K562 (cell line): Measurements from ENCODE around the gene DISP1. TPM values are rescaled to one million over a fixed set of nuclear protein-coding genes. Genes with fewer than 3 reads are reported as not detected.
A peak's percentile ranks its signal among the peaks of the same experiment; 100 is the strongest.

Experiments
- ATAC-seq: fragments of 200-7000 bp; cut with Tn5 transposase; 3 replicates; pipeline ENCODE4 v1.9.1; 2020; ENCODE audit warnings: moderate library complexity
- BruUV-seq: library from RNA; stranded (reverse); fragments of 400-500 nt; replicated peaks from 2 replicates; lab custom pipeline; 2021; lab: Mats Ljungman, UMichigan
- CTCF ChIA-PET: fragments of 300-600 bp; formaldehyde crosslinking; extraction: SDS; loops from one replicate; lab custom pipeline; 2021; ENCODE audit warnings: low intra/inter-chr PET ratio; lab: Yijun Ruan, JAX
- POLR2A ChIA-PET: fragments of 300-600, 350-650 bp; sonication (Branson Sonifier 250); formaldehyde crosslinking; extraction: SDS; loops from one replicate; lab custom pipeline; 2021; ENCODE audit warnings: antibody characterized with exemption, inconsistent platforms; lab: Yijun Ruan, JAX
- DNase-seq, 4 experiments: peaks; one replicate each; pipeline versions ENCODE4 v3.0.0 to v3.0.0-alpha.2; 2011 to 2018; ENCODE audit warnings: low spot score in 3 of 4, mixed read lengths in 3 of 4; ENCODE audit errors: extremely low read depth in 1 of 4
- FAIRE-seq: peaks from 2 replicates; lab custom pipeline; 2011; peaks lifted over from hg19 to GRCh38; lab: Jason Lieb, UNC
- H2AFZ ChIP-seq: 2 replicates; pipeline ENCODE4 v1.6.0; 2011; ENCODE audit warnings: low read depth, low read length, control low read depth, inconsistent platforms
- H3K27ac ChIP-seq: fragments of 200-600 bp; 3 replicates; pipeline ENCODE4 v1.8.0; 2011; ENCODE audit warnings: low read depth, mild to moderate bottlenecking, control low read depth, inconsistent platforms, low read length, moderate library complexity, mixed read lengths; ENCODE audit errors: extremely low read depth
- H3K27me3 ChIP-seq, 2 experiments: fragments of 300-600 bp in 1 of 2; 2 replicates in 1 of 2; 3 replicates in 1 of 2; pipeline versions ENCODE4 v1.6.0 to v1.8.0; 2011; ENCODE audit warnings: inconsistent platforms in 2 of 2, low read length in 2 of 2, mild to moderate bottlenecking in 1 of 2, mixed read lengths in 1 of 2, moderate library complexity in 1 of 2; ENCODE audit not compliant: control insufficient read depth in 2 of 2, insufficient read depth in 2 of 2
- H3K36me3 ChIP-seq: fragments of 300-600 bp; 3 replicates; pipeline ENCODE4 v1.8.0; 2011; ENCODE audit warnings: mild to moderate bottlenecking, low read length, inconsistent platforms; ENCODE audit not compliant: control insufficient read depth, insufficient read depth
- H3K4me1 ChIP-seq, 2 experiments: fragments of 200-600 bp in 1 of 2; replicated peaks in 1 of 2; 2 replicates in 1 of 2; 3 replicates in 1 of 2; pipeline versions ENCODE4 v1.5.1 to v1.8.0; 2011; ENCODE audit warnings: inconsistent platforms in 2 of 2, low read length in 2 of 2, mild to moderate bottlenecking in 1 of 2, mixed read lengths in 1 of 2, moderate library complexity in 1 of 2; ENCODE audit not compliant: control insufficient read depth in 2 of 2, insufficient read depth in 2 of 2
- H3K4me2 ChIP-seq: 2 replicates; pipeline ENCODE4 v1.6.1; 2011; ENCODE audit warnings: low read length, control low read depth, inconsistent platforms, mixed read lengths; ENCODE audit not compliant: insufficient read depth
- H3K4me3 ChIP-seq: fragments of 200-600 bp; sonication (generic), shearing (Covaris generic); 2 replicates; pipeline ENCODE4 v1.5.1; 2016; ENCODE audit warnings: control low read depth, inconsistent platforms
- H3K79me2 ChIP-seq: fragments of 200-600 bp; 3 replicates; pipeline ENCODE4 v1.8.0; 2011; ENCODE audit warnings: low read length, inconsistent platforms; ENCODE audit not compliant: control insufficient read depth, insufficient read depth
- H3K9ac ChIP-seq, 2 experiments: 2 replicates each; pipeline versions ENCODE4 v1.6.0 to v1.6.1; 2011; ENCODE audit warnings: low read depth in 2 of 2, low read length in 2 of 2, control low read depth in 1 of 2, inconsistent platforms in 1 of 2, mild to moderate bottlenecking in 1 of 2, mixed read lengths in 1 of 2; ENCODE audit not compliant: insufficient read depth in 1 of 2
- H3K9me1 ChIP-seq: one replicate; pipeline ENCODE4 v1.6.0; 2011; ENCODE audit warnings: inconsistent platforms, mild to moderate bottlenecking, low read length, moderate library complexity; ENCODE audit not compliant: control insufficient read depth, insufficient read depth
- H3K9me3 ChIP-seq: replicated peaks from 2 replicates; pipeline ENCODE4 v1.5.1; 2011; ENCODE audit warnings: low read depth, low read length, inconsistent platforms; ENCODE audit not compliant: control insufficient read depth, insufficient read depth
- H4K20me1 ChIP-seq: replicated peaks from 2 replicates; pipeline ENCODE4 v1.6.1; 2011; ENCODE audit warnings: low read length, inconsistent platforms, mixed read lengths; ENCODE audit not compliant: control insufficient read depth, insufficient read depth
- FOSL1 ChIP-seq: fragments of 200-800 bp; sonication (Bioruptor generic); conservative IDR thresholded peaks from 2 replicates; pipeline ENCODE4 v1.6.1; 2016; ENCODE audit warnings: missing genetic modification characterization, missing compliant biosample characterization
- FOXK2 ChIP-seq, 2 experiments: fragments of 450-650 bp; IDR thresholded peaks in 1 of 2; conservative IDR thresholded peaks in 1 of 2; 2 replicates each; pipeline ENCODE4 v1.6.1; 2016; ENCODE audit warnings: low read depth in 2 of 2, mild to moderate bottlenecking in 1 of 2
- GATAD2B ChIP-seq: fragments of 450-650 bp; IDR thresholded peaks from 2 replicates; pipeline ENCODE4 v1.6.1; 2017; ENCODE audit warnings: mild to moderate bottlenecking, borderline replicate concordance
- MCM5 ChIP-seq: fragments of 450-650 bp; IDR thresholded peaks from 2 replicates; pipeline ENCODE4 v1.6.1; 2016; ENCODE audit warnings: low read depth
- NFXL1 ChIP-seq: fragments of 450-650 bp; formaldehyde crosslinking; IDR thresholded peaks from 2 replicates; pipeline ENCODE4 v1.4.0; 2021; ENCODE audit warnings: mild to moderate bottlenecking
- NFYB ChIP-seq: IDR thresholded peaks from 2 replicates; pipeline ENCODE4 v1.6.1; 2011; ENCODE audit warnings: mild to moderate bottlenecking, moderate library complexity; ENCODE audit not compliant: insufficient read length; ENCODE audit errors: extremely low read depth
- PHTF2 ChIP-seq: fragments of 250-450 bp; sonication (Bioruptor Pico); IDR thresholded peaks from 2 replicates; pipeline ENCODE4 v1.5.0; 2021; ENCODE audit warnings: mild to moderate bottlenecking
- SUPT5H ChIP-seq: fragments of 450-650 bp; IDR thresholded peaks from 2 replicates; pipeline ENCODE4 v1.6.1; 2016
- ZNF274 ChIP-seq: IDR thresholded peaks from 2 replicates; pipeline ENCODE4 v1.6.1; 2011; ENCODE audit warnings: low read depth, mild to moderate bottlenecking, low read length, moderate library complexity, borderline replicate concordance
- ZNF316 ChIP-seq: fragments of 450-650 bp; IDR thresholded peaks from 2 replicates; pipeline ENCODE4 v1.6.1; 2016
- ZNF41 ChIP-seq: fragments of 250-450 bp; sonication (Bioruptor Pico); conservative IDR thresholded peaks from 2 replicates; pipeline ENCODE4 v1.4.0; 2020; ENCODE audit warnings: mild to moderate bottlenecking
- WGBS: fragments of 100-300 bp; shearing (Covaris generic); methylation state at CpG from one replicate; pipeline ENCODE4 v1.1.6; 2016; ENCODE audit warnings: low coverage, mixed read lengths; ENCODE audit not compliant: insufficient coverage; ENCODE audit errors: missing lambda C conversion rate; 5-methylcytosine and 5-hydroxymethylcytosine counted together
- in situ Hi-C: fragments of 300-500 bp; cut with MboI; formaldehyde crosslinking; loops from 4 replicates; pipeline ENCODE4 v1.15.0; 2018; ENCODE audit warnings: inconsistent platforms, mixed read lengths
- intact Hi-C: fragments of 100-400 bp; cut with micrococcal nuclease; formaldehyde crosslinking; loops from 2 replicates; pipeline ENCODE4 v1.14.2; 2022
- polyA plus RNA-seq, 8 experiments: library from polyadenylated mRNA; depleted of rRNA in 4 of 8; stranded (reverse) in 5 of 8; unstranded in 3 of 8; fragments of >200 nt; fragmentation: Nextera tagmentation in 2 of 8; fragmentation: Illumina TruSeq in 1 of 8; extraction: Ambion mirVana in 2 of 8; extraction: Trizol in 1 of 8; gene quantifications; 2 replicates each; pipeline versions ENCODE4 v1.2.1 to v1.2.3, GENCODE V29; 2011 to 2014; ENCODE audit warnings: inconsistent platforms in 1 of 8, missing spikeins in 1 of 8
- total RNA-seq, 7 experiments: library from RNA; depleted of rRNA in 6 of 7; stranded (reverse); fragments of >200 nt in 6 of 7; fragmentation: Illumina TruSeq in 2 of 7; extraction: Trizol in 2 of 7; gene quantifications; 2 replicates each; pipeline versions ENCODE4 v1.2.1 to v1.2.3, GENCODE V29; 2011 to 2021; ENCODE audit warnings: low replicate concordance in 1 of 7
- TF ChIP-seq, protein P1 (sequence below): sonication (generic); formaldehyde crosslinking; IDR thresholded peaks from 2 replicates; pipeline ENCODE4 v1.4.0; 2020; ENCODE audit warnings: mild to moderate bottlenecking, missing genetic modification reagents

DISP1 gene
- total and polyA plus RNA-seq, 9 of the 15 experiments (the other 6 are each of a cell fraction or from before 2014, with no cell fraction given) = 0.02 to 0.35 (median 0.04) TPM; not detected in 2

DNA sequence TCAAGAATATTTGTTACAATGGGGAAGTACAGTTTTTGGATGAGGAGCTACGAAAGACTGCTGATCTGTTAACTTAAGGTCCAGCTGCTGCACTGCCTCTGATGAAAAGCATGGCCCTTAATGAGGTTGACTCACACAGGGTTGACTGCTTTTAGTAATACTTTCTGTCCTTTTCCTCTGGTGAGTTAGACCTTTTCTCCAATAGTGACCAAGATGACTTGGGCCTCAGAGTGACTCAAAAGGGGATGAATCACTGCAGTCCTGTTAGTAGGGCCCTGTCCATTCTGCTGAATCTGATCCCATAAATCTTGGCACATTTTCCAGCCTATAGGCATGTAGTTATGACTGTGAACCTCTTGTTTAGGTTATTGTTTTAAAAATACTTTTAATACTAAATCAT lies 2.7 kb downstream of the DISP1 start:
- Histone ChIP-seq H3K27me3 (peaks cover 0 to 4% of the 10 kb centered on the region in 2 experiments; a peak in 1 of 5 replicates), H3K9ac (no peak overlapping the region), H4K20me1 (no peaks in the 10 kb centered on the region), H3K4me2 (no peak overlapping the region), H3K9me1 (no peaks in the 10 kb centered on the region), H2AFZ (no peak overlapping the region), H3K4me3 (no peak overlapping the region), H3K36me3 (no peaks in the 10 kb centered on the region), H3K79me2 (no peaks in the 10 kb centered on the region), H3K4me1 (peaks cover 0 to 8% of the 10 kb centered on the region in 2 experiments; a peak in 3 of 5 replicates), H3K27ac (no peak overlapping the region), H3K9me3 (no peaks in the 10 kb centered on the region)
- WGBS = 0% methylated on average over 1 of the region's 1 CpG
- intact Hi-C loops = no loop called here
- no peak for DNase-seq
- FAIRE-seq = no peak
- BruUV-seq = no TSS peak
- ChIA-PET POLR2A (interaction anchor here (0.6 kb wide), 1 partner anchor 185 kb away, joined by 3 read pairs; no protein-coding TSS in a partner anchor), CTCF (no interaction called here)
- in situ Hi-C loops = no loop called here
- no peak for ATAC-seq
- no peak for TF ChIP-seq FOXK2 (conservative IDR thresholded peaks at IDR 0.05 in 1 of 2, IDR thresholded peaks at IDR 0.05 in 1 of 2; ENCODE audit: low read depth in 2 of 2)
- no peak for TF ChIP-seq GATAD2B
- no peak for TF ChIP-seq ZNF316
- peak; percentile 55 for TF ChIP-seq FOSL1 (tag)
- TF ChIP-seq MCM5 = no peak
- TF ChIP-seq NFYB = no peak

DNA sequence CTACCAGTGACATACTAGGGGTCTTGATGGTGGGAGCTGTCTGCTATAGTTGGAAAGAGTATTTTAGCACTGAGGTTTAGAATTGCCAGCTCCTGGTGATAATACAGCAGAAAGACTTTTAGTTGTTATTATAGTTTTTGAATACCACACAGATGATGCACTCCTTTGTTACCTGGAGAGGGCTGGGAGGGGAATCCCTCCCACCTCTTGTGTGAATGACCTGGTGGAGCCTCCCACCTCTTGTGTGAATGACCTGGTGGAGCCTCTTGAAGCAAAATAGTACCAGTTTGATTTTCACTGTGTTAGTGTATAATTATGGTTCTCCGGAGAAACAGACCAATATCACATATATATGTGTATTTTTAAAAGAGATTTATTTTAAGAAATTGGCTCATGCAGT lies 3.3 kb downstream of the DISP1 start:
- Histone ChIP-seq H3K27me3 (peaks cover 0 to 4% of the 10 kb centered on the region in 2 experiments; a peak in 1 of 5 replicates), H3K27ac (no peak overlapping the region), H3K9me3 (no peaks in the 10 kb centered on the region), H4K20me1 (no peaks in the 10 kb centered on the region), H3K4me1 (peaks cover 0 to 8% of the 10 kb centered on the region in 2 experiments; a peak in 3 of 5 replicates), H2AFZ (no peak overlapping the region), H3K4me3 (no peak overlapping the region), H3K4me2 (no peak overlapping the region), H3K79me2 (no peaks in the 10 kb centered on the region), H3K36me3 (no peaks in the 10 kb centered on the region), H3K9me1 (no peaks in the 10 kb centered on the region), H3K9ac (no peak overlapping the region)
- FAIRE-seq (no peak), ATAC-seq (no peak), DNase-seq (no peak)
- intact Hi-C loops = no loop called here
- POLR2A ChIA-PET = no interaction called here
- 9% methylated on average over 1 of the region's 1 CpG for WGBS
- in situ Hi-C loops = no loop called here
- no TSS peak for BruUV-seq
- CTCF ChIA-PET = no interaction called here
- TF ChIP-seq SUPT5H (no peak), NFXL1 (CRISPR knock-in tag) (no peak), ZNF41 (CRISPR knock-in tag) (no peak), ZNF274 (no peak), PHTF2 (CRISPR knock-in tag) (no peak)
- TF ChIP-seq, protein P1, sequence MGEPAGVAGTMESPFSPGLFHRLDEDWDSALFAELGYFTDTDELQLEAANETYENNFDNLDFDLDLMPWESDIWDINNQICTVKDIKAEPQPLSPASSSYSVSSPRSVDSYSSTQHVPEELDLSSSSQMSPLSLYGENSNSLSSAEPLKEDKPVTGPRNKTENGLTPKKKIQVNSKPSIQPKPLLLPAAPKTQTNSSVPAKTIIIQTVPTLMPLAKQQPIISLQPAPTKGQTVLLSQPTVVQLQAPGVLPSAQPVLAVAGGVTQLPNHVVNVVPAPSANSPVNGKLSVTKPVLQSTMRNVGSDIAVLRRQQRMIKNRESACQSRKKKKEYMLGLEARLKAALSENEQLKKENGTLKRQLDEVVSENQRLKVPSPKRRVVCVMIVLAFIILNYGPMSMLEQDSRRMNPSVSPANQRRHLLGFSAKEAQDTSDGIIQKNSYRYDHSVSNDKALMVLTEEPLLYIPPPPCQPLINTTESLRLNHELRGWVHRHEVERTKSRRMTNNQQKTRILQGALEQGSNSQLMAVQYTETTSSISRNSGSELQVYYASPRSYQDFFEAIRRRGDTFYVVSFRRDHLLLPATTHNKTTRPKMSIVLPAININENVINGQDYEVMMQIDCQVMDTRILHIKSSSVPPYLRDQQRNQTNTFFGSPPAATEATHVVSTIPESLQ = no peak
